Muscle of back (tissue), 11 donors: ENCODE results near the gene MIER2. TPM values are rescaled to one million over a fixed set of nuclear protein-coding genes. Genes with fewer than 3 reads are reported as not detected.
A peak's percentile ranks its signal among the peaks of the same experiment; 100 is the strongest.
"Not testable (repeated sequence)": the region's sequence is repeated elsewhere in the genome, so short reads cannot be mapped to it uniquely, and the experiment has no call there.

ENCODE experiments used
- DNase-seq, 3 donors: peaks; one replicate each; pipeline versions ENCODE4 v3.0.0 to v3.0.0-alpha.2; 2013
- polyA plus RNA-seq, 10 donors: library from polyadenylated mRNA; unstranded; fragments of 120-200 nt; gene quantifications; one replicate each; pipeline ENCODE4 v1.2.1, GENCODE V29; 2013; ENCODE audit not compliant: insufficient read length in 10 of 10

Gene MIER2
- polyA plus RNA-seq, 10 donors, result 20.8 to 29.3 (median 26.0) TPM

- not testable (repeated sequence) for DNase-seq
Measured at GRCh38 chr19:380618-381219, 36.1 kb upstream of the MIER2 start.

- DNase-seq, result no peak
Measured at GRCh38 chr19:379796-380195, 35.2 kb upstream of the MIER2 start.

- no peak for DNase-seq
Measured at GRCh38 chr19:378706-379105, 34.1 kb upstream of the MIER2 start.

- DNase-seq, result no peak
Measured at GRCh38 chr19:377801-378581, 33.4 kb upstream of the MIER2 start.

GRCh38 chr19:376111-376470, 31.5 kb upstream of the MIER2 start:
- no peak for DNase-seq

GRCh38 chr19:375395-376110, 31.0 kb upstream of the MIER2 start:
- no peak for DNase-seq

- DNase-seq, result no peak
Measured at GRCh38 chr19:374886-375235, 30.3 kb upstream of the MIER2 start.

GRCh38 chr19:374183-374885, 29.7 kb upstream of the MIER2 start:
- no peak for DNase-seq

- DNase-seq, result no peak
Measured at GRCh38 chr19:373391-374182, 29.0 kb upstream of the MIER2 start.

GRCh38 chr19:372306-372890, 27.8 kb upstream of the MIER2 start:
- peak; percentile 59 to 90 (median 78) for DNase-seq

GRCh38 chr19:371501-372168, 27.0 kb upstream of the MIER2 start:
- DNase-seq, result peak in 2 of 3 donors; percentile 20 to 61

GRCh38 chr19:370641-371330, 26.2 kb upstream of the MIER2 start:
- DNase-seq, result no peak

- no peak for DNase-seq
Measured at GRCh38 chr19:369876-370275, 25.3 kb upstream of the MIER2 start.

- DNase-seq, result no peak
Measured at GRCh38 chr19:369256-369655, 24.7 kb upstream of the MIER2 start.

GRCh38 chr19:368630-369024, 24.0 kb upstream of the MIER2 start:
- DNase-seq, result no peak

GRCh38 chr19:367963-368629, 23.5 kb upstream of the MIER2 start:
- no peak for DNase-seq

GRCh38 chr19:367561-367960, 23.0 kb upstream of the MIER2 start:
- DNase-seq, result no peak

- DNase-seq, result no peak
Measured at GRCh38 chr19:366951-367350, 22.4 kb upstream of the MIER2 start.

- DNase-seq, result no peak
Measured at GRCh38 chr19:366205-366783, 21.7 kb upstream of the MIER2 start.
